Trophoblast cell (in vitro differentiated cells and primary cell): ENCODE data around the gene MAP3K10.

ENCODE experiments used
- DNase-seq, 2 donors: peaks; one replicate each; pipeline ENCODE4 v3.0.0-alpha.2; 2016
- H2AFZ ChIP-seq: 2 replicates; pipeline ENCODE4 v1.6.1; 2013; ENCODE audit warnings: low read length, moderate library complexity, mild to moderate bottlenecking; ENCODE audit not compliant: insufficient read depth, poor library complexity
- H2AK5ac ChIP-seq: 2 replicates; pipeline ENCODE4 v1.6.1; 2013; ENCODE audit warnings: mild to moderate bottlenecking, low read length
- H2BK120ac ChIP-seq: 2 replicates; pipeline ENCODE4 v1.6.1; 2013; ENCODE audit warnings: low read length, mild to moderate bottlenecking, moderate library complexity; ENCODE audit not compliant: insufficient read depth, poor library complexity
- H2BK12ac ChIP-seq: 2 replicates; pipeline ENCODE4 v1.6.1; 2013; ENCODE audit warnings: mild to moderate bottlenecking, low read length, moderate library complexity
- H2BK5ac ChIP-seq: 2 replicates; pipeline ENCODE4 v1.6.1; 2013; ENCODE audit warnings: low read length, low read depth, moderate library complexity, mild to moderate bottlenecking; ENCODE audit not compliant: poor library complexity
- H3K14ac ChIP-seq: 2 replicates; pipeline ENCODE4 v1.6.1; 2013; ENCODE audit warnings: mild to moderate bottlenecking, low read length
- H3K18ac ChIP-seq: 2 replicates; pipeline ENCODE4 v1.6.1; 2013; ENCODE audit warnings: mild to moderate bottlenecking, low read length
- H3K23ac ChIP-seq: 2 replicates; pipeline ENCODE4 v1.6.1; 2013; ENCODE audit warnings: low read length
- H3K27ac ChIP-seq: 2 replicates; pipeline ENCODE4 v1.5.1; 2013; ENCODE audit warnings: low read depth, mild to moderate bottlenecking, inconsistent platforms, low read length, moderate library complexity
- H3K27me3 ChIP-seq: 2 replicates; pipeline ENCODE4 v1.6.1; 2013; ENCODE audit warnings: inconsistent platforms, mild to moderate bottlenecking, low read length, moderate library complexity; ENCODE audit not compliant: insufficient read depth
- H3K36me3 ChIP-seq, 2 experiments: 1 replicate in 1 of 2; 2 replicates in 1 of 2; pipeline ENCODE4 v1.6.1; 2013; ENCODE audit warnings: low read length in 2 of 2, mild to moderate bottlenecking in 2 of 2, moderate library complexity in 1 of 2; ENCODE audit not compliant: insufficient read depth in 2 of 2, control insufficient read depth in 1 of 2
- H3K4ac ChIP-seq: 2 replicates; pipeline ENCODE4 v1.6.1; 2013; ENCODE audit warnings: low read depth, mild to moderate bottlenecking, low read length, moderate library complexity
- H3K4me1 ChIP-seq, 2 experiments: 1 replicate in 1 of 2; 2 replicates in 1 of 2; pipeline ENCODE4 v1.6.1; 2013; ENCODE audit warnings: low read length in 2 of 2, mild to moderate bottlenecking in 2 of 2, moderate library complexity in 1 of 2; ENCODE audit not compliant: insufficient read depth in 2 of 2, control insufficient read depth in 1 of 2
- H3K4me2 ChIP-seq: 2 replicates; pipeline ENCODE4 v1.6.1; 2013; ENCODE audit warnings: inconsistent platforms, mild to moderate bottlenecking, low read length, moderate library complexity
- H3K4me3 ChIP-seq: 2 replicates; pipeline ENCODE4 v1.5.1; 2013; ENCODE audit warnings: mild to moderate bottlenecking, low read depth, low read length, inconsistent platforms
- H3K79me1 ChIP-seq: one replicate; pipeline ENCODE4 v1.6.1; 2013; ENCODE audit warnings: low read length
- H3K79me2 ChIP-seq: 2 replicates; pipeline ENCODE4 v1.6.1; 2013; ENCODE audit warnings: low read length, mild to moderate bottlenecking; ENCODE audit not compliant: control insufficient read depth, insufficient read depth, poor library complexity
- H3K9ac ChIP-seq: 2 replicates; pipeline ENCODE4 v1.6.1; 2013; ENCODE audit warnings: mild to moderate bottlenecking, low read length
- H3K9me3 ChIP-seq: 2 replicates; pipeline ENCODE4 v1.6.1; 2013; ENCODE audit warnings: low read depth, mild to moderate bottlenecking, control low read depth, inconsistent platforms, low read length; ENCODE audit not compliant: insufficient read depth
- H4K12ac ChIP-seq: 2 replicates; pipeline ENCODE4 v1.6.1; 2013; ENCODE audit warnings: low read depth, mild to moderate bottlenecking, low read length, moderate library complexity
- H4K8ac ChIP-seq: 2 replicates; pipeline ENCODE4 v1.6.1; 2013; ENCODE audit warnings: low read depth, mild to moderate bottlenecking, low read length, moderate library complexity
- H4K91ac ChIP-seq: one replicate; pipeline ENCODE4 v1.6.1; 2013; ENCODE audit warnings: low read depth, mild to moderate bottlenecking, low read length, moderate library complexity
- WGBS: extraction: QIAGEN DNeasy Blood & Tissue Kit; methylation state at CpG from one replicate; pipeline ENCODE4 v1.1.7; 2013; ENCODE audit warnings: missing lambda C conversion rate; ENCODE audit not compliant: insufficient read length, insufficient coverage; ENCODE audit errors: extremely low coverage; 5-methylcytosine and 5-hydroxymethylcytosine counted together

The MAP3K10 gene

GRCh38 chr19:40251244-40251643, 60.0 kb downstream of the MAP3K10 start:
- H3K9me3 ChIP-seq: no peaks in the 10 kb centered on the region
- no peak overlapping the region for H3K4me2 ChIP-seq
- H2BK5ac ChIP-seq: no peak overlapping the region
- H3K79me1 ChIP-seq: no peaks in the 10 kb centered on the region
- peaks cover 30 to 36% of the 10 kb centered on the region in 2 experiments for H3K36me3 ChIP-seq
- no peak for DNase-seq
- no peak overlapping the region for H3K18ac ChIP-seq
- H3K23ac ChIP-seq: no peak overlapping the region
- H4K12ac ChIP-seq: no peak overlapping the region
- no peak overlapping the region for H3K27ac ChIP-seq
- no peaks in the 10 kb centered on the region for H3K79me2 ChIP-seq
- H4K8ac ChIP-seq: no peak overlapping the region
- H3K4me1 ChIP-seq: no peaks in the 10 kb centered on the region
- H2AK5ac ChIP-seq: no peak overlapping the region
- no peak overlapping the region for H2BK120ac ChIP-seq
- H3K27me3 ChIP-seq: no peaks in the 10 kb centered on the region
- no peak overlapping the region for H2BK12ac ChIP-seq
- H3K9ac ChIP-seq: no peak overlapping the region
- no peak overlapping the region for H3K14ac ChIP-seq
- H4K91ac ChIP-seq: no peak overlapping the region
- H2AFZ ChIP-seq: no peak overlapping the region
- no peak overlapping the region for H3K4ac ChIP-seq
- no peak overlapping the region for H3K4me3 ChIP-seq

GRCh38 chr19:40251991-40252390, 60.8 kb downstream of the MAP3K10 start:
- no peaks in the 10 kb centered on the region for H3K4me1 ChIP-seq
- no CpG with 5 or more reads among the region's 4 CpGs for WGBS
- no peak overlapping the region for H2AK5ac ChIP-seq
- H3K23ac ChIP-seq: no peak overlapping the region
- H4K12ac ChIP-seq: no peak overlapping the region
- no peak overlapping the region for H3K14ac ChIP-seq
- H2BK5ac ChIP-seq: no peak overlapping the region
- no peak overlapping the region for H2BK120ac ChIP-seq
- no peak overlapping the region for H3K4ac ChIP-seq
- H3K18ac ChIP-seq: no peak overlapping the region
- no peak overlapping the region for H3K4me2 ChIP-seq
- no peak overlapping the region for H4K8ac ChIP-seq
- no peak overlapping the region for H3K9ac ChIP-seq
- no peaks in the 10 kb centered on the region for H3K27me3 ChIP-seq
- no peak for DNase-seq
- H3K79me2 ChIP-seq: no peaks in the 10 kb centered on the region
- peaks cover 34 to 43% of the 10 kb centered on the region in 2 experiments for H3K36me3 ChIP-seq
- no peaks in the 10 kb centered on the region for H3K79me1 ChIP-seq
- no peak overlapping the region for H2BK12ac ChIP-seq
- no peak overlapping the region for H3K27ac ChIP-seq
- no peak overlapping the region for H2AFZ ChIP-seq
- H3K9me3 ChIP-seq: no peaks in the 10 kb centered on the region
- no peak overlapping the region for H4K91ac ChIP-seq
- no peak overlapping the region for H3K4me3 ChIP-seq

- Histone ChIP-seq H2AFZ (no peak overlapping the region), H3K4me1 (no peaks in the 10 kb centered on the region), H2BK120ac (no peak overlapping the region), H2BK12ac (no peak overlapping the region), H3K27me3 (no peaks in the 10 kb centered on the region), H4K12ac (no peak overlapping the region), H3K4me2 (no peak overlapping the region), H3K18ac (no peak overlapping the region), H3K4me3 (no peak overlapping the region), H3K27ac (no peak overlapping the region), H4K8ac (no peak overlapping the region), H4K91ac (no peak overlapping the region), H2BK5ac (no peak overlapping the region), H3K36me3 (peaks cover 38 to 46% of the 10 kb centered on the region in 2 experiments), H3K9ac (no peak overlapping the region), H3K9me3 (no peaks in the 10 kb centered on the region), H2AK5ac (no peak overlapping the region), H3K4ac (no peak overlapping the region), H3K79me1 (no peaks in the 10 kb centered on the region), H3K79me2 (no peaks in the 10 kb centered on the region), H3K23ac (no peak overlapping the region), H3K14ac (no peak overlapping the region)
- WGBS: no CpG with 5 or more reads among the region's 7 CpGs
- DNase-seq: no peak
Observed at GRCh38 chr19:40252395-40252794, 61.2 kb downstream of the MAP3K10 start.

GRCh38 chr19:40253611-40254092, 62.4 kb downstream of the MAP3K10 start:
- no CpG with 5 or more reads among the region's 8 CpGs for WGBS
- Histone ChIP-seq H3K4ac (no peak overlapping the region), H3K9me3 (no peaks in the 10 kb centered on the region)

More at GRCh38 chr19:40253611-40254092, 62.4 kb downstream of the MAP3K10 start:
- Histone ChIP-seq H3K4me3 (no peak overlapping the region), H4K8ac (no peak overlapping the region), H2BK120ac (no peak overlapping the region), H4K12ac (no peak overlapping the region), H3K27me3 (no peaks in the 10 kb centered on the region), H3K4me2 (no peak overlapping the region), H2BK12ac (no peak overlapping the region), H3K14ac (no peak overlapping the region), H3K79me1 (no peaks in the 10 kb centered on the region), H3K23ac (no peak overlapping the region), H2AFZ (no peak overlapping the region), H2AK5ac (no peak overlapping the region), H2BK5ac (no peak overlapping the region), H3K18ac (no peak overlapping the region), H3K27ac (no peak overlapping the region), H3K36me3 (peaks cover 33 to 38% of the 10 kb centered on the region in 2 experiments), H4K91ac (no peak overlapping the region), H3K4me1 (no peaks in the 10 kb centered on the region), H3K9ac (no peak overlapping the region), H3K79me2 (no peaks in the 10 kb centered on the region)
- no peak for DNase-seq
